HG03139 (cell line): ENCODE data around the gene NOX4.
"Not testable (repeated sequence)": the region's sequence is repeated elsewhere in the genome, so short reads cannot be mapped to it uniquely, and the experiment has no call there.

ENCODE experiments used
- ATAC-seq: cut with Tn5 transposase; IDR thresholded peaks from one replicate; pipeline ENCODE4 v1.9.1; 2021; ENCODE audit not compliant: unreplicated experiment

NOX4 gene

DNA sequence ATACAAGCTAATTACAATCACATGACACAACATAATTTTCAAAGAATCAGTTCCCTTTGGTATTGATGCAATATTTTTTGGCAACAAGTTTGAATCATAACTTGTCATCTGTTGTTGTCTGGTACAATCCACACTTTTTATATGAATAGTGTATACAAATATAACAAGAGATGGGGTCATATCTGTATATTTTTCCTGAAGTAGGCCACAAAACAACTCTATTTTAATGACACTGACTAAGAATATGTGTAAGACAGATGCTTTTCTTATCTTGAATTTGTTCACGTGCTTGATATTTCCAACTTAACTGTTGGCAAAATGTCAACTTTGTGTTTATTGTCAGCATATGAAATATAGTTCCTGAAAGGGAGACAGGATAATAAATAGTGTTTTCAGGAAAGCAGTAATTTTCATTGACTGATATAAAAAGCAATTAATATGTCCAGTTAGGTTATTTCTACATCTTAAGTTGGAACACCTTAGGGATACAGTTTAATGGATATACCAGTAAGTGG, 27.9 kb downstream of the NOX4 start:
- no peak for ATAC-seq

DNA sequence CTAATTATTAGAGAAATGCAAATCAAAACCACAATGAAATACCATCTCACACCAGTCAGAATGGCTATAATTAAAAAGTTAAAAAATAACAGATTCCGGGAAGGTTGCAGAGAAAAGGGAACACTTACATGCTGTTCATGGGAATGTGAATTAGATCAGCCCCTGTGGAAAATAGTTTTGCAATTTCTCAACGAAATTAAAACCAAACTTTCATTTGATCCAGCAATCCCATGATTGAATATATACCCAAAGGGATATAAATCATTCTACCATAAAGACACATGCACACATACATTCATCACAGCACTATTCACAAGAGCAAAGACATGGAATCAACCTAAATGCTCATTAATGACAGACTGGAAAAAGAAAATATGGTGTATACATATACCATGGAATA, 32.5 kb downstream of the NOX4 start:
- ATAC-seq = no peak

DNA sequence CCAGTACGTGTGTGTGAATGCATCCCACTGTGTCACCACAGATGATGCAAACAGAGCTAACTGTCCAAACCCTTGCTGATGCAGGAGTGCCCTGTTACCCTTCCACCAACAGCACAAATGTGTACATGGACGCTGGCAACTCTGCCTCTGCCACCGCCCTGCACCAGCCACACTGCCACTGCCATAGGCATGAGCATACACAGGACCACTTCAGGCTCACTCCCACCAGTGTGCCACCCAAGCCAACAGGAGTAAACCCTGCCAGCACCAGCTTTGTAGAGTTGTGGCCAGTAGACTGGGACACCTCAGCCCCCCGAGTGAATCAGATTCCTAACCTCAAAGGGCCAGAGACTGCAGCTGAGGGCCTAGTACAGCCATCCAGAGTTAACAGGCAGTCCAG, 34.0 kb downstream of the NOX4 start:
- ATAC-seq = no peak

- no peak for ATAC-seq
Observed at GRCh38 chr11:89456681-89457080, 34.5 kb downstream of the NOX4 start.

- ATAC-seq = no peak
Observed at GRCh38 chr11:89452780-89453179, 38.4 kb downstream of the NOX4 start.

DNA sequence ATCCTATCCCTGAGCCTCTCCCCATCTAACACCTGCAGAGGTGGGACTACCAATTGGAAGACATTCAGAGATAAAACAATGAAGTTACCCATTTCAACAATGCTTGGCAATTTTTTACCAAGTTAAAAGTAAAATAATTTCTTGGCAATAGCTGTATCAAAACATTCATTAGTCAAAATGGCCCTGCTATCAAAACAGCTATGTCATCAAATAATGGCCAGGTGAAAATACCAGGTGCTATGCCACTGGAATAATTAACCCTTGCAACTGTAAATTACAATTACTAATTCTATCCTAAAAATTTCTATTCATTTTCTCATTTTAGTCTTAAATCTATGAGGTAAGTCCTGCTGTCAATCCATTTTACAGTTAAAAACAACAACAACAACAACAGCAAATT, 43.3 kb downstream of the NOX4 start:
- no peak for ATAC-seq

- ATAC-seq = no peak
Observed at GRCh38 chr11:89443361-89444322, 47.5 kb downstream of the NOX4 start.

DNA sequence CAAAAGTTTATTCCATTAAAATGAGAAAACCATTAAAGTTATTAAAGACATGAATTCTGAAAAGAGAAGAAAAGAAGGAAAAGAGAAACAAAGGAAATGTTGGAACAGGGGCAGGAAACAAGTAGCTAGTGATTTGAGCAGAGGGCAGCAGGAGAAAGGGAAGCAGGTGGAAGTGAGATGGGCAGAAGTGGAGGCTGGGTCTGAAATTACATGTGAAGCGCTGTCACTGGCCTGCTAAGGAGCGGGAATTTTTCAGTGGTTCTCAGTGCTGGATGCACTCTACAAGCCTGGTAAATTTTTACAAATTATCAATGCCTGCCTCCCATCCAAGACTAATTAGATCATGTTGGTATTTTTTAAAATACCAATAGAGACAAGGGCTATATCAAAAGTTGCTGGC, 48.4 kb downstream of the NOX4 start:
- no peak for ATAC-seq

GRCh38 chr11:89441606-89442005, 49.6 kb downstream of the NOX4 start:
- ATAC-seq = no peak

DNA sequence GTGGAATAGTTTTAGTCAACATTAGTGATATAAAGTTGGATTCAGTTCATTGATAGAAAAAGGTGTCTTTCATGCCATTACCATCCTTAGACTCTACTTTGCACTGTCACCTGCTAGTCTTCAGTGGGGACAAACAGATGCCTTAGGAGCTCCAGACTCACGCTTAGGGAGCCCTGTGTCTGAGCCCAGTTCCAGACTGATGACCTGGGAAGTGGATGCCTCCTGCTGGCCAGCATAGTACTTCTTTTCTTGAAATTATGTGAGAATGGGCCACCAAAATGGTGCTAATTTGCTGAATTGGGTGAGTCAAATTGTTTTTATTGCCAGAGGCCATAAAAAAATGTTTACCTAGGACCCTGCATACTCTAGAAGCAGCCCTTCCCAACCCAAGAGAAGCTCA, 53.9 kb downstream of the NOX4 start:
- ATAC-seq = no peak

GRCh38 chr11:89436071-89436470, 55.1 kb downstream of the NOX4 start:
- no peak for ATAC-seq

GRCh38 chr11:89433278-89433677, 57.9 kb downstream of the NOX4 start:
- no peak for ATAC-seq

DNA sequence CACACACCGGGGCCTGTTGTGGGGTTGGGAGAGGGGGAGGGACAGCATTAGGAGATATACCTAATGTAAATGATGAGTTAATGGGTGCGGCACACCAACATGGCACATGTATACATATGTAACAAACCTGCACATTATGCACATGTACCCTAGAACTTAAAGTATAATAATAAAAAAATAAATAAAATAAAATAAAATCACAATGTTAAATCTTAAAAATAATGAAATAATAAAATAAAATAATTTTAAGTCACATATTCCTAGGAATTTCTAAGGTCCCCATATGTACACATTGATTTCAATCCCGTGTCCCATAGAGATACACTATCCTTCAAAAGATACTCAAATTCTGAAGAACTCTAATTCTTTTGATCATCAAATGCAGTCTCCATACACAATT, 59.0 kb downstream of the NOX4 start:
- not testable (repeated sequence) for ATAC-seq

DNA sequence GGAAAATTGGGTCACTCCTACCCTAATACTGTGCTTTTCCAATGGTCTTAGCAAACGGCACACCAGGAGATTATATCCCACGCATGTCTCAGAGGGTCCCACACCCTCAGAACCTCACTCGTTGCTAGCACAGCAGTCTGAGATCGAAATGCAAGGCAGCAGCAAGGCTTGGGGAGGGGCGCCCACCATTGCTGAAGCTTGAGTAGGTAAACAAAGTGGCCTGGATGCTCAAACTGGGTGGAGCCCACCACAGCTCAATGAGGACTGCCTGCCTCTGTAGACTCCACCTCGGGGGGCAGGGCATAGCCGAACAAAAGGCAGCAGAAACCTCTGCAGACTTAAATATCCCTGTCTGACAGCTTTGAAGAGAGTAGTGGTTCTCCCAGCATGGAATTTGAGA, 64.7 kb downstream of the NOX4 start:
- not testable (repeated sequence) for ATAC-seq

GRCh38 chr11:89421718-89422117, 69.5 kb downstream of the NOX4 start:
- ATAC-seq = no peak

- no peak for ATAC-seq
Observed at GRCh38 chr11:89420981-89421380, 70.2 kb downstream of the NOX4 start.

- ATAC-seq = no peak
Observed at GRCh38 chr11:89416961-89417360, 74.2 kb downstream of the NOX4 start.

DNA sequence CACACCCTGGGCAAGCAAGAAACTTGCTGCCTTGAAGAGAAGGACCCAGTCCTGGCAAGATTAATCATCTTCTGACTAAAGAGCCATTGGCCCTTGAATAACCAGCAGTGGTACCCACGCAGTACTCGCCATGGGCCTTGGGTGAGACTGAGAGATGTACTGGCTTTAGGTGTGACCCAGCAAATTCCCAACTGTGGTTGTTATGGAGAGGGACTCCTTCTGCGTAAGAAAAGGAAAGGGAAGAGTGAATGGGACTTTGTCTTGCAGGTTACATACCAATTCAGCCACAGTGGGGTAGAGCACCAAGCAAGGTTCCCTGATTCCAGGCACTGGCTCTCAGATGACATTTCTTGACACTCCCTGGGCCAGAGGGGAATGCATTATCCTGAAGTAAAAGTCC, 80.1 kb downstream of the NOX4 start:
- ATAC-seq = not testable (repeated sequence)

DNA sequence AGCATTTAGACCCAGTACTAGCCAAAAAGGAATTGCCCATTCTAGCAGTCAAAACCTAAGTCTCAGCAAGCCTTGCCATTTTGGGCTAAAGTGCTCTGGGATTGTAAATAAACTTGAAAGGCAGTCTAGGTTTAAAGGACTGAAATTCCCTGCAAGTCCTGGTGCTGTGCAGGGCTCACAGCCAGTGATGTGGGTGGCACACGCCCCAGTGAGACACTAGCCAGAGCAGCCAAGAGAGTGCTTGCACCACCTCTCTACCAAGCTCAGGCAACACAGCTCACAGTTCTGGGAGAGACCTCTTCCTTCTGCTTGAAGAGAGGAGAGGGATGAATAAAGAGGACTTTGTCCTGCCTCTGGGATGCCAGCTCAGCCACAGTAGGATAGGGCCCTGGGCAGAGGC, 80.5 kb downstream of the NOX4 start:
- ATAC-seq = not testable (repeated sequence)

DNA sequence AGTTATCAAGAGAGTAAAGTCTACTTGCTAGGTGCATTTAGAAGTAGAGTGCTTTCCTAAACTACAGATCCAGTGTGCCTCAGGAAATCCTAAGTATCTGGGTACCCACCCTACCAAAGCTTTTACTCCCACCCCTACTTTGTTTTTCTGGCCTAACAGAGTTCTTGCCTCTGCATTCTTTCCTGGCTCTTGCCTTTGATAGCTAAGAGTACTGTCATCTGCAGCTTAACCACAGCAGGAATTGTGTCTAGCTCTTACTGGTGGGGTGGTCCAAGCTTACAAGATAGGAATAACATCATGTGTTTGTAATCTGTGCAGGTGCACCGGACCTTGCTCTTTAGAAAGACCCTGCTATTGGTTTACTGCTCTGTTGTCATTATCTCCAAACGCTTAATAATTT, 82.7 kb downstream of the NOX4 start:
- ATAC-seq = not testable (repeated sequence)

GRCh38 chr11:89405629-89406028, 85.5 kb downstream of the NOX4 start:
- no peak for ATAC-seq

DNA sequence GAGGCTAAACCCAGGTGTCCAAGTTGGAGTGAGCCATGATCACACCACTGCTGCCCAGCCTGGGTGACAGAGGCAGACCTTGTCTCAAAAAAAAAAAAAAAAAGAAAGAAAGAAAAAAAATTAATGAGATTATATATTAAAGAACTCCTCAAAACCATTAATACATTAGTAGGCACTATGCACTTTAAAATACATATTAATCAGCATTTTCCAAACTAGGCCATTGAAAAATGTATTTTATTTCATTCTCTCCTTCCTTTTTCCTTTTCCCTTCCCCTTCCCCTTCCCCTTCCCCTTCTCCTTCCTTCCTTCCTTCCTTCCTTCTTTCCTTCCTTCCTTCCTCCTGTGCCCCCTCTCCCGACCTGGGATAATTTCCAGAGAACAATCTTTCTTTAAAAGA, 99.5 kb downstream of the NOX4 start:
- ATAC-seq = not testable (repeated sequence)

GRCh38 chr11:89387501-89387900, 103.7 kb downstream of the NOX4 start:
- ATAC-seq = not testable (repeated sequence)
